Caco-2 (cell line): ENCODE data around the gene HLA-DMA. TPM values are rescaled to one million over a fixed set of nuclear protein-coding genes. Genes with fewer than 3 reads are reported as not detected.

Source experiments
- BruUV-seq: library from RNA; stranded (reverse); fragments of 400-500 nt; replicated peaks from 2 replicates; lab custom pipeline; 2021; lab: Mats Ljungman, UMichigan
- CTCF ChIA-PET: fragments of 300-600 bp; sonication (Branson Sonifier 250); formaldehyde crosslinking; loops from one replicate; lab custom pipeline; 2022; ENCODE audit warnings: antibody characterized with exemption; lab: Charles Lee
- POLR2A ChIA-PET: fragments of 300-600 bp; sonication (Branson Sonifier 250); formaldehyde crosslinking; loops from one replicate; lab custom pipeline; 2022; ENCODE audit warnings: antibody characterized with exemption; lab: Charles Lee
- DNase-seq, 2 experiments: peaks; one replicate each; pipeline versions ENCODE4 v3.0.0 to v3.0.0-alpha.2; 2020 to 2022
- H3K27me3 ChIP-seq: replicated peaks from 2 replicates; pipeline ENCODE4 v1.6.0; 2011; ENCODE audit warnings: low read length; ENCODE audit not compliant: control insufficient read depth, insufficient read depth
- H3K36me3 ChIP-seq: 2 replicates; pipeline ENCODE4 v1.5.1; 2011; ENCODE audit warnings: low read length; ENCODE audit not compliant: control insufficient read depth, insufficient read depth
- H3K4me1 ChIP-seq: fragments of 250-450 bp; sonication (Bioruptor Pico); 2 replicates; pipeline ENCODE4 v1.5.1; 2020; ENCODE audit warnings: mild to moderate bottlenecking
- H3K4me3 ChIP-seq: 2 replicates; pipeline ENCODE4 v1.5.1; 2011; ENCODE audit warnings: low read depth, mild to moderate bottlenecking, control low read depth, low read length
- H3K9me3 ChIP-seq: fragments of 250-450 bp; sonication (Bioruptor Pico); 2 replicates; pipeline ENCODE4 v1.5.1; 2020; ENCODE audit warnings: mild to moderate bottlenecking, moderate library complexity
- H3K27ac Mint-ChIP-seq: one replicate; pipeline ENCODE4 v1.8.0; 2022; ENCODE audit warnings: mixed read lengths; ENCODE audit not compliant: unreplicated experiment
- H3K27me3 Mint-ChIP-seq: one replicate; pipeline ENCODE4 v1.8.0; 2022; ENCODE audit warnings: mixed read lengths; ENCODE audit not compliant: insufficient read depth, unreplicated experiment
- H3K36me3 Mint-ChIP-seq: one replicate; pipeline ENCODE4 v1.8.0; 2022; ENCODE audit warnings: mild to moderate bottlenecking, mixed read lengths; ENCODE audit not compliant: insufficient read depth, unreplicated experiment
- H3K4me1 Mint-ChIP-seq: one replicate; pipeline ENCODE4 v1.8.0; 2022; ENCODE audit warnings: low read depth, mixed read lengths; ENCODE audit not compliant: unreplicated experiment
- H3K4me3 Mint-ChIP-seq: one replicate; pipeline ENCODE4 v1.8.0; 2022; ENCODE audit warnings: mild to moderate bottlenecking, moderate library complexity, mixed read lengths; ENCODE audit not compliant: unreplicated experiment
- H3K9me3 Mint-ChIP-seq: one replicate; pipeline ENCODE4 v1.8.0; 2022; ENCODE audit warnings: mixed read lengths; ENCODE audit not compliant: unreplicated experiment
- CTCF ChIP-seq, 2 experiments: fragments of 200-600 bp in 1 of 2; IDR thresholded peaks; 1 replicate in 1 of 2; 2 replicates in 1 of 2; pipeline versions ENCODE4 v1.5.1 to v1.8.0; 2011 to 2022; ENCODE audit warnings: antibody characterized with exemption in 1 of 2, control low read depth in 1 of 2, inconsistent platforms in 1 of 2, low read depth in 1 of 2, low read length in 1 of 2, mild to moderate bottlenecking in 1 of 2, moderate library complexity in 1 of 2; ENCODE audit not compliant: insufficient read depth in 1 of 2, severe bottlenecking in 1 of 2, unreplicated experiment in 1 of 2
- intact Hi-C: fragments of 100-400 bp; cut with micrococcal nuclease; formaldehyde crosslinking; loops from one replicate; pipeline ENCODE4 v1.10.0; 2022; ENCODE audit not compliant: unreplicated experiment
- total RNA-seq: library from RNA; stranded (reverse); gene quantifications from 2 replicates; pipeline ENCODE4 v1.2.3, GENCODE V29; 2022

HLA-DMA gene
- total RNA-seq, 1 experiment from 2014 or later = 2.1 TPM

- ChIA-PET POLR2A (no interaction called here), CTCF (no interaction called here)
- Mint-ChIP-seq H3K4me3 (no peak overlapping the region), H3K27ac (no peak overlapping the region), H3K9me3 (no peaks in the 10 kb centered on the region), H3K4me1 (no peaks in the 10 kb centered on the region), H3K27me3 (peaks cover 20% of the 10 kb centered on the region), H3K36me3 (no peaks in the 10 kb centered on the region)
- Histone ChIP-seq H3K36me3 (no peaks in the 10 kb centered on the region; the same call in 1 of the 2 replicates), H3K4me3 (no peak overlapping the region), H3K27me3 (no peaks in the 10 kb centered on the region), H3K9me3 (no peaks in the 10 kb centered on the region), H3K4me1 (no peaks in the 10 kb centered on the region)
- intact Hi-C loops = no loop called here
- no peak for TF ChIP-seq CTCF (IDR thresholded peaks at IDR 0.05; ENCODE audit: insufficient read depth in 1 of 2, low read depth in 1 of 2, low read length in 1 of 2, severe bottlenecking in 1 of 2, unreplicated experiment in 1 of 2)
- DNase-seq = no peak
- no TSS peak for BruUV-seq
Measured at GRCh38 chr6:32937230-32937633, 15.7 kb downstream of the HLA-DMA start.

GRCh38 chr6:32936239-32937152, 16.4 kb downstream of the HLA-DMA start:
- Mint-ChIP-seq H3K9me3 (no peaks in the 10 kb centered on the region), H3K27ac (no peak overlapping the region), H3K27me3 (peaks cover 20% of the 10 kb centered on the region), H3K4me1 (no peaks in the 10 kb centered on the region), H3K4me3 (no peak overlapping the region), H3K36me3 (no peaks in the 10 kb centered on the region)
- ChIA-PET CTCF (no interaction called here), POLR2A (no interaction called here)
- intact Hi-C loops = no loop called here
- no TSS peak for BruUV-seq
- Histone ChIP-seq H3K4me1 (no peaks in the 10 kb centered on the region), H3K36me3 (no peaks in the 10 kb centered on the region; the same call in 1 of the 2 replicates), H3K4me3 (no peak overlapping the region), H3K9me3 (no peaks in the 10 kb centered on the region), H3K27me3 (no peaks in the 10 kb centered on the region)
- DNase-seq = no peak
- no peak for TF ChIP-seq CTCF (IDR thresholded peaks at IDR 0.05; ENCODE audit: insufficient read depth in 1 of 2, low read depth in 1 of 2, low read length in 1 of 2, severe bottlenecking in 1 of 2, unreplicated experiment in 1 of 2)

- intact Hi-C loops = no loop called here
- H3K27me3 ChIP-seq = no peaks in the 10 kb centered on the region
- POLR2A ChIA-PET = no interaction called here
Measured at GRCh38 chr6:32935551-32936238, 17.2 kb downstream of the HLA-DMA start.

More at GRCh38 chr6:32935551-32936238, 17.2 kb downstream of the HLA-DMA start:
- no peak overlapping the region for H3K27ac Mint-ChIP-seq
- TF ChIP-seq CTCF (IDR thresholded peaks at IDR 0.05; ENCODE audit: insufficient read depth in 1 of 2, low read depth in 1 of 2, low read length in 1 of 2, severe bottlenecking in 1 of 2, unreplicated experiment in 1 of 2) = no peak
- Histone ChIP-seq H3K36me3 (no peaks in the 10 kb centered on the region; the same call in 1 of the 2 replicates), H3K4me1 (no peaks in the 10 kb centered on the region), H3K4me3 (no peak overlapping the region), H3K9me3 (no peaks in the 10 kb centered on the region)
- no peaks in the 10 kb centered on the region for H3K36me3 Mint-ChIP-seq
- CTCF ChIA-PET = interaction anchor here (0.7 kb wide), 1 partner anchor 41 kb away, joined by 4 read pairs; no protein-coding TSS in a partner anchor
- H3K27me3 Mint-ChIP-seq = peaks cover 20% of the 10 kb centered on the region
- no peak for DNase-seq
- no peaks in the 10 kb centered on the region for H3K4me1 Mint-ChIP-seq
- no peak overlapping the region for H3K4me3 Mint-ChIP-seq
- no peaks in the 10 kb centered on the region for H3K9me3 Mint-ChIP-seq
- BruUV-seq = no TSS peak
